MV-4-11 (cell line): ENCODE data around the gene THADA.
"Not testable (repeated sequence)": the region's sequence is repeated elsewhere in the genome, so short reads cannot be mapped to it uniquely, and the experiment has no call there.

ENCODE experiments used
- DNase-seq: peaks from one replicate; lab custom pipeline; 2025; lab: John Stamatoyannopoulos, UW

The THADA gene

GRCh38 chr2:43461453-43462073 is 134.3 kb downstream of the THADA start:
- DNase-seq: peak; percentile 81

GRCh38 chr2:43460611-43461365 is 135.1 kb downstream of the THADA start:
- no peak for DNase-seq

GRCh38 chr2:43460174-43460546 is 135.7 kb downstream of the THADA start:
- DNase-seq: no peak

GRCh38 chr2:43459446-43460173 is 136.2 kb downstream of the THADA start:
- peak; percentile 51 for DNase-seq

GRCh38 chr2:43458014-43458628 is 137.7 kb downstream of the THADA start:
- DNase-seq: no peak

DNA sequence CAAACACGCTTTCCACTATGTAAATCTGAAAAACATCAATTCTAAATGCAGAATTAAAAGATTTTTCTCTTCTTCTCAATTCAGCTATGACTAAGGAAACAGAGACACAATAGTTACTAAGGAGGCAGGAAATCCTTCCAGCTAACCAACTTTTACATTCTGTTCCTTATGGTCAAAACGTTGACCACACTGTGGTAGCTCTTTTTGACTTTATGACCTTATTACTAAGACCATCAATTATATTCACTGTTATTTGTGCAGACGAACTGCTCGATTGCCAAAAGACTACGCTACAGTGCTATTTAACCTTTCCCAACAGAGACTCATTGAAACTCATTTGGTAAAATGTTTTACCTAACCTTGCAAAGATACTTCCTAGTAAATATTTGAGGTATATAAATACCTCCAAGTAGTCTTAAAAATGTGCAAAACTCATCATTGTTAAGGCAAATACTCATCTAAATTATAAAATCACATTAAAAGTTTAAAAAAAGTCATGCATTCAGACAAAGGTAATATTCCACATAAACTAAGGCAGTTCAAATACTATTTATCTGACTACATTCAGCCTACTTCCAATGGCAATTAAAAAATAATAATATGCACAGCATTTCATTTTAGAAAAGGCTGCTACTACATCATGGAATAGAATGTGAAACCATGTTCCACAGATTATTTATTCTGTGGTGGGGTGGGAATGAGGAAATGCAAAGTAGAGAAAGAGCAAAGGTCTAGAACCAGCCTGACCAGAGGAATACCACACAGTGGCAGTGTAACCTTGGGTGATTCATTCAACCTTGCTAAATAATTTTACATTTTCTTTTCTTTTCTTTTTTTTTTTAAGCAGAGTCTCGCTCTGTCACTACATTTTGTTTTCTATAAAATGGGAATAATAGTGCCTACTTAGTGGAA is 139.9 kb downstream of the THADA start:
- DNase-seq: peak; percentile 90

DNA sequence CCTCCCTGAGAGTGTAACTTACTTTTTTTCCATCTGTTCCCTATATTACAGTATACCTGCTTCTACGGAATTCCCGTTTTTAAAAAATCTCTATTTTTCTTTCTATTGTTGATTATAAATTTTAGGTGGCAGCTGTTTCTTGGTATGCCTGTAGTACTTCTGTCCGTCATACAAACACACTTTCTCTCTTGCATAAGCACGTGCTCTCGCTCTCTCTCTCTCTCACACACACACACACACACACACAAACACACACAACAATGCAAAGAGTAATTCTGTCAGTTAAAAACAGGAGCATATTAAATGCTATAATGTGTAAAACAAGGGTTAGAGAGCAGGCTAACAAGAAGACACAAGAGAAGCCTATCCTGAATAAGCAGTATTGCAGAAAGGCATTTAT is 140.5 kb downstream of the THADA start:
- peak; percentile 30 for DNase-seq

DNA sequence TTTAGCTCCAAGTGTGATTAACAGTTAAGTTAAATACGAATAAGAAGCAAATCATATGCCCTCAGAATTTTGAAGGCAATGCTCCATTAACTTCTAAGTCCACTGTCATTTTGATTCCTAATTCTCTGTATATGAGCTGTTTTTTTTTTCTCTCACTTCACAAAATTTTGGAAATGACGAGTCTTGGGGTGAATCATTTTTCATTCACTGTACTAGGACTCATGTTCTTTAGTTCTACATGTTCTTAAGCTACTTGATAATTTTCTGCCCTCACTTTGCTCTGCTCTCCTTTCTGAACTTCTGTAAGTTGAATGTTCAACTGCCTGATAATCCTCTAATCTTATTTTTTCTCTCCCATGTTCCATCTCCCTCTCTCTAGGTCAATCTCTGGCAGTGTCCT is 141.0 kb downstream of the THADA start:
- no peak for DNase-seq

DNA sequence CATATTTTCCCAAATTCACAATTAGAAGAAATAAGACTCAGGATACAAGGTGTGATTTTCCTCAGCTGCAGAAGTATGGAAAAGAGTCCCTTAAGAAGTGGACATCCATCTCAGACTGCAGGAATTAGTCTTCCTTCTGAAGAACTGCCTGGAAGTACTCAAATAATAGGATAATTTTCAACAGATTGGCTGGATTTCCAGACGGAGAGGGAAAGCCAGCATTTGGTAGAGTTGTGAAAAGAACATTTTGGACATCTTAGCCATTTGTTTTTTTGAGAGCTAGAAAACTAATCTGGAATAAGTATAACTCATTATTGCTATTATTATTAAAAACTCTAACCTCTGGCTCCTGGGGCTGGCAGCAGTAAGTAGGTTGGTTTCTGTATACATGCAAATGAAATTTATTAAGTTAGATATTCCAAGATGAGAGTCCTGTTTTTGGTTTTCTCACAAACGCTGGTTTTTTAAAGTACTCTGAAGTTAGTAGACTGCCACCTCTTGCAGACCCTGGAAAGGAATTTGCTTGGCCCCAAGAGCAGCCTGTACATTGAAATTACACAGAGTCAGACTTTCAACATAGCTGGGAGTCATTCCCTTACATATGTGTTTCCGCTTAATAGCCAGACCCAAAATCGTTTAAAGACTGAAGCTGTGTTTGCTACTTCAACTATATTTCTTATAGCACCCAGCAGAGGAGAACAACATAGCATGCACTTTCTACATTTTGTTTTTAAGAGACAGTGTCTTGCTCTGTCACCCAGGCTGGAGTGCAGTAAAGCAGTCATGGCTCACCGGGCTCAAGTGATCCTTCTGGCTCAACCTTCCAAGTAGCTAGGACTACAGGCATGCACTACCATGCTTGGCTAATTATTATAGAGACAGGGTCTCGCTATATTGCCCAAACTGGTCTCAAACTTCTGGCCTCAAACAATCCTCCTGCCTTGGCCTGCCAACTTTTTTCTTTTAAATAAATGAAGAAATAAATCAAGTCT is 142.4 kb downstream of the THADA start:
- no peak for DNase-seq

DNA sequence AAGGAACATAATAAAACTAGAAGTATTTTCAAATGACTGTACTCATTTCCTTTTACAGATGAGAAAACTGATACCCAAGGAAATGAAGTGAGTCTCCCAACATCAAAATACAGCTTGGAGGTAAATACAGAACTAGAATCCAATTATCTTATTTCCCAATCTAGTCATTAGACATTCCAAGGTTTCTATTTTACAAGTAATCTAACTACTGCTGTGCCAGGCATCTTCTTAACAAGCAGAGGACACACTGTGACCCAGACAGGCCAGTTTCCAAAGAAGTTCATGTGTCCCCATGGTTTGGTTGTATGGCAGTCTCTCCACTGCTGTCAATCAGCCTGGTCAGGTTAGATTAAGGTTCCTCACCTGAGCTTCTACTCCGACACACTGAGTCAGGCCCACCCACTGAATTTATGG is 143.5 kb downstream of the THADA start:
- DNase-seq: no peak

DNA sequence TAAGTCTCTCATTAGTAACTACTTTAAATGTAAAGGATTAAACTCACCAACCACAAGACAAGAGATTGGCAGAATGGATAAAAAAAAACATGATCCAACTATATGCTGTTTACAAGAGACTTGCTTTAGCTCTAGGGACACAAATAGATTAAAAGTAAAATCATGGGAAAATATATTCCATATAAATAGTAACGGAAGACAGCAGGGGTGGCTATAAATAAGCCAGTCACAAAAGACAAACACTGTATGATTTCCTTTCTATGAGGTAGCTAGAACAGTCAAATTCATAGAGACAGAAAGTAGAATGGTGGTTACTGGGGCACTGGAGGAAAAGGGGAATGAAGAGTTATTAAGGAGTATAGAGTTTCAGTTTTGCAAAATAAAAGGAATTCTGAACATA is 145.2 kb downstream of the THADA start:
- no peak for DNase-seq

GRCh38 chr2:43448822-43449110 is 147.1 kb downstream of the THADA start:
- DNase-seq: no peak

DNA sequence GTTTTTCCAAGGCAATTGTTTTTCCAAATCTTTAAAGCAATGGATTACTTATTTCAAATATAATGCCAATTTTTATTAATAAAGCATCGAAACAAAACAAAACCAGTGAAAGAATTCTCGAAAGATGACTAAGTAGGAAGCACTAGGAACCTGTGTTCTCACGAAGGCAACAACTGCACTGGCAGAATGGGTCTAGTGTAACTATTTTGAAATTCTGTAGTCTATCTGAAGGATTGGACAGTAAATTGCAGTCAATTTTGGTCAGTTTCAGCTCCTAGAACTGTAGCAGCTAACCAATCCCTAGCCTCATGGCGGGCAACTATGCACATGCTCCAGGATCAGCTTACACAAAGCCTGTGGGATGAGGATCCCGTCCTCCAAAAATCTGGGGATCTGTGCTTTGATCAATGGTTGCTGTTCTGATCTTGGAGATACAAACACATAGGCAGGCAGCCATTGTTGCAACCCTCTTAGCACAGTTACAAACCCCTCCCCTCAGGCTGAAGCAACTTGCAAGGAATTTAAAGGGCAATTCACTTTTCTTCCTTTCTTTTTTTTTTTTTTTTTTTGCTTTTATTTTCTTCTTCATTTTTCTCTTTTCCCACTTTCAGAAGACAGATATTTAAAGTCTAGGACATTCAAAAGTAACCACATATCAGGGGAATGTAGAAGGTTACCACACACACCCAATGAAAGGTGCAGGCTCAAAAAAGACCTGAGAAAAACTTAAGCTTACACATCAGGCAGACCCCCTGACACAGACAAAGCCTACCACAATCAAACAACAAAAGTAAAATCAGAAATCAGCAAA is 147.6 kb downstream of the THADA start:
- no peak for DNase-seq

DNA sequence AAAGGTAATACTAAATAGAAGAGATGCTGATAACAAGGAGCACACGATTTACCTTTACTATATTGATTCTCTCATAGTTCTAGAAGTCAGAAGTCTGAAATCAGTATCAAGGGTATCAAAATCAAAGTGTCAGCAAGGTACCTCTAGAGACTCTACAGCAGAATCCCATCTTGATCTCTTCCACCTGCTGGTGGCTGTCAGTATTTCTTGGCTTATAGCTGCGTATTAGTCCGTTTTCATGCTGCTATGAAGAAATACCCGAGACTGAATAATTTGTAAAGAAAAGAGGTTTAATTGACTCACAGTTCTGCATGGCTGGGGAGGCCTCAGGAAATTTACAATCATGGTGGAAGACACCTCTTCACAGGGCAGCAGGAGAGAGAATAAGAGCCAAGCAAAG is 149.1 kb downstream of the THADA start:
- DNase-seq: not testable (repeated sequence)

- DNase-seq: no peak
Measured at GRCh38 chr2:43445781-43446180, 150.1 kb downstream of the THADA start.

GRCh38 chr2:43444989-43445645 is 150.7 kb downstream of the THADA start:
- DNase-seq: no peak

DNA sequence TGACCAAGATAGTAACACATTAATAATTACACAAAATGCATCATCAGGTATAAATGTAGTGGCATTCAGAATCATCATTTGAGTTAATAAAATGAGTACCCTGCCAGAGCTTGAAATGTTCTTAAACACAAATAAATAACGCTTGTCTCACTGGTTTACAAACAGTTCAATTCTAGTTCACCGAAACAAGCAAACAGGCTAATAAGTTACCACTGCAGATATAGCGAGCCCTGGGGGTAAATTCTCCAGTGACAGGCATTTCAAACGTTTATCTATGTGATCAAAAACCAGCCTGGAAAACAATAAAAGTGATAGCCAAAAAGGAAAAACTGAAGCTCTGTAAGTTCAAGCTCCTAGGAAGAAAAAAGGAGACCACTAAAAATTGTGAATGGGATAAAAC is 152.6 kb downstream of the THADA start:
- DNase-seq: no peak

- no peak for DNase-seq
Measured at GRCh38 chr2:43441195-43441594, 154.6 kb downstream of the THADA start.
